GM19463 (cell line): Measurements from ENCODE around the gene RHO.
"Not testable (repeated sequence)": the region's sequence is repeated elsewhere in the genome, so short reads cannot be mapped to it uniquely, and the experiment has no call there.

Source experiments
- ATAC-seq: cut with Tn5 transposase; IDR thresholded peaks from one replicate; pipeline ENCODE4 v1.9.1; 2021; ENCODE audit warnings: mild to moderate bottlenecking, moderate library complexity; ENCODE audit not compliant: unreplicated experiment

Gene RHO

GRCh38 chr3:129498603-129499488 lies 29.6 kb upstream of the RHO start:
- ATAC-seq: not testable (repeated sequence)

- not testable (repeated sequence) for ATAC-seq
These were observed 28.7 kb upstream of the RHO start for GRCh38 chr3:129499604-129500333.

GRCh38 chr3:129500334-129500658 lies 28.1 kb upstream of the RHO start:
- no peak for ATAC-seq

GRCh38 chr3:129501630-129502029 lies 26.8 kb upstream of the RHO start:
- no peak for ATAC-seq

- ATAC-seq: no peak
These were observed 25.6 kb upstream of the RHO start for GRCh38 chr3:129502641-129503408.

- no peak for ATAC-seq
These were observed 24.8 kb upstream of the RHO start for GRCh38 chr3:129503471-129504291.

- no peak for ATAC-seq
These were observed 23.9 kb upstream of the RHO start for GRCh38 chr3:129504471-129505100.

GRCh38 chr3:129505341-129505740 lies 23.1 kb upstream of the RHO start:
- ATAC-seq: no peak

GRCh38 chr3:129506231-129506742 lies 22.2 kb upstream of the RHO start:
- ATAC-seq: no peak

- no peak for ATAC-seq
These were observed 21.1 kb upstream of the RHO start for GRCh38 chr3:129507181-129507831.

GRCh38 chr3:129512595-129512994 lies 15.8 kb upstream of the RHO start:
- no peak for ATAC-seq

- no peak for ATAC-seq
These were observed 14.7 kb upstream of the RHO start for GRCh38 chr3:129513705-129514104.

- ATAC-seq: no peak
These were observed 14.3 kb upstream of the RHO start for GRCh38 chr3:129514110-129514509.

GRCh38 chr3:129514563-129514962 lies 13.9 kb upstream of the RHO start:
- ATAC-seq: no peak

GRCh38 chr3:129515108-129515820 lies 13.2 kb upstream of the RHO start:
- not testable (repeated sequence) for ATAC-seq

GRCh38 chr3:129515821-129516432 lies 12.5 kb upstream of the RHO start:
- not testable (repeated sequence) for ATAC-seq

GRCh38 chr3:129517516-129517915 lies 10.9 kb upstream of the RHO start:
- ATAC-seq: no peak

- no peak for ATAC-seq
These were observed 10.3 kb upstream of the RHO start for GRCh38 chr3:129518038-129518561.
